GM18499 (cell line): ENCODE measurements around the gene RFX1.

Experiments used
- ATAC-seq: cut with Tn5 transposase; IDR thresholded peaks from one replicate; pipeline ENCODE4 v1.9.1; 2021; ENCODE audit warnings: moderate number of reproducible peaks; ENCODE audit not compliant: insufficient read depth, unreplicated experiment

RFX1 gene

DNA sequence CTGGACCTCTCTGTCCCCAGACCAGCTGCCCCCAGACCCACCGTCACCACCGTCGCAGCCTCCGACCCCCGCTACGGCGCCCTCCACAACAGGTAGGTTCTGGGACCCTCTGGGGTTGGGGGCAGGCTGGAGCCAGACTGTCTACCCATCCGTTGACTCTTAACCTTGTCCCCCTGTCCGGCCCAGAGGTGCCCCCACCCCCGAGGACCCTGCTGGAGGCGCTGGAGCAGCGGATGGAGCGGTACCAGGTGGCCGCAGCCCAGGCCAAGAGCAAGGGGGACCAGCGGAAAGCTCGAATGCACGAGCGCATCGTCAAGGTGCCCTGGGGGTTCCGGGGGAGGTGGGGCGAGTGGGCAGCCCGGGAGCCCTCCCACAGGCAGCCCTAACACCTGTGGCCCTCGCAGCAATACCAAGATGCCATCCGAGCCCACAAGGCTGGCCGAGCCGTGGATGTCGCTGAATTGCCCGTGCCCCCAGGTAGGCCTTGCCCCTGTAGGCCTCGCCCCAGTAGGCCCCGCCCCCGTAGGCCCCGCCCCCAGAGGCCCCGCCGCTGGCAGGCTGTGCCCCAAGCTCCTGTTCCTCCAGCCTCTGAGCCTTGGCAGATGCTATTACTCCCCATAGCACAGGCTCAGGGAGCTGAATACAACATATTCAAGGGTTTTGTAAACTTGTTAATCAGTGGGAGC is 87.3 kb downstream of the RFX1 start:
- no peak for ATAC-seq

DNA sequence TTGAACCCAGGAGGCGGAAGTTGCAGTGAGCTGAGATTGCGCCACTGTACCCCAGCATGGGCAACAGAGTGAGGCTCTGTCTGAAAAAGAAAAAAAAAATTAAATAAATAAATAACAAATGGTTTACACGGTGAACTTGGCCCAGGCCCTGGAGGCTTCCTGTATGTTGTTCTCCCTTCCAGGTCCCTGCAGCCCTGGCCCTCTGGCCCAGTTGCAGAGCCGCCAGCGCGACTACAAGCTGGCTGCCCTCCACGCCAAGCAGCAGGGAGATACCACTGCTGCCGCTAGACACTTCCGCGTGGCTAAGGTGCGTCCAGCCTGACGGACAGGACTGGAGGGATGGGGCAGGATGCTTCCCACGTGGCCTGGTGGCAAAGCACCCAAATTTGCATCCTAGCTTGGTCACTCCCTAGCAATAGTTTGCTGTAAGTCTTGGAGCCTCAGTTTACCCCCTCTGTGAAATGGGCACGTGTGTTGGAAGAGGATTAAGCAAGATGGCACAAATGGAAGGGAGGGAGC is 88.2 kb downstream of the RFX1 start:
- ATAC-seq: no peak

GRCh38 chr19:13914777-13915176 is 91.3 kb downstream of the RFX1 start:
- ATAC-seq: no peak

DNA sequence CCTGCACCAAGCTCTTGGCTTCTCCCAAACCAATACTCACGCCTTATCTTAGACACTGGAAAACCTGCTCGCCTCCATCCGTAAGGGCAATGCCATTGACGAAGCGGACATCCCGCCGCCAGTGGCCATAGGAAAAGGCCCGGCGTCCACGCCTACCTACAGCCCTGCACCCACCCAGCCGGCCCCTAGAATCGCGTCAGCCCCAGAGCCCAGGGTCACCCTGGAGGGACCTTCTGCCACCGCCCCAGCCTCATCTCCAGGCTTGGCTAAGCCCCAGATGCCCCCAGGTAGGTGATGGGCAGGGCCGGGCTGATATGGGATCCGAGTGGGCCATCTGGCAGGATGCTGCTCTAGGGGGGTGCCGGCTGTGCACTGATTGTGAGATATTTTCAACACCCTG is 92.8 kb downstream of the RFX1 start:
- no peak for ATAC-seq
